ENCODE results near the gene EEIG1.
A peak's percentile ranks its signal among the peaks of the same experiment; 100 is the strongest.

Gene EEIG1

DNA sequence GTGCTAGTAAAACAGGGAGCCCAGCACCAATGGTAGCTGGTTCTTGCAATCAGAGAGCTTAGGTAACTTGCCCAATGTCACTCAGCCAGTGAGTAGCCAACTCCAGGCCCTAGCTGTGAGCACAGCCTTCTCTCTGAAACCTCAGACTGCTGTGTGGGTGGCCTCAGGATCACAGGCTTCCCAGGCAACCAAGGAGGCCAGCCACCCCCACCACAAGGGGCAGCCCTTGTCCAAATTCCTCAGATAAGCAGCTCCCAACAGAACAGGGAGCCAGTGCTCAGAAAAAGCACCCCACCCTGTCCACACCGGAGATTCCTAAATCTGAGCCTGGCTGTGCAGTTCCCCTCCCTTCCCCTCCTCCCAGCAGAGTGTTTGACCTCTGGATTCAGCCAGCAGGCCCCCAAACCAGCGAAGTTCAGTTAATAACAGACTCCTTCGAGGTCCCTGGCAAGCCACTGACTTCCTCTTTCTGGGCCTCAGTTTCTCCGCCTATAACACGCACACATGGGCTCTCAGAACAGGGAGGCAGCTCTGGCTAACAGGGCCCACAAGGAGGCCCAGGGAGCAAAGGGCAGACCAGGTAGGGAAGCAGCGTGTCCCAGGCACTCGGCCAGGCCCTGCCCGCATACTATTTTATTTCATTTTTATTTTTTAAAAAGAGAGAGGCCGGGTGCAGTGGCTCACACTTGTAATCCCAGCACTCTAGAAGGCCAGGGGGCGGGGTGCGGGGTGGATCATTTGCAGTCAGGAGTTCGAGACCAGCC lies 2.7 kb downstream of the EEIG1 start:
- ChIA-PET CTCF (interaction anchor here (0.7 to 10.0 kb wide), 6 partner anchors 23 to 139 kb away, joined by 3 to 94 read pairs (median 10); no protein-coding TSS in a partner anchor), POLR2A (interaction anchor here (1.4 kb wide), 2 partner anchors 23 to 89 kb away, joined by 4 to 5 read pairs; partner anchors contain the start of genes NAIF1 and SLC25A25)
- H3K4me3 ChIP-seq (ENCODE audit: low read depth, low read length): no peak overlapping the region
- peaks cover 0 to 3% of the 10 kb centered on the region in 2 experiments; a peak in 1 of 3 replicates for H3K36me3 ChIP-seq (ENCODE audit: control insufficient read depth in 2 of 2, insufficient read depth in 1 of 2, low read length in 2 of 2)
- H3K4me1 ChIP-seq (ENCODE audit: control insufficient read depth, insufficient read depth, low read length): peaks cover 6% of the 10 kb centered on the region; the same call in 1 of the 2 replicates
- TF ChIP-seq, protein P1, sequence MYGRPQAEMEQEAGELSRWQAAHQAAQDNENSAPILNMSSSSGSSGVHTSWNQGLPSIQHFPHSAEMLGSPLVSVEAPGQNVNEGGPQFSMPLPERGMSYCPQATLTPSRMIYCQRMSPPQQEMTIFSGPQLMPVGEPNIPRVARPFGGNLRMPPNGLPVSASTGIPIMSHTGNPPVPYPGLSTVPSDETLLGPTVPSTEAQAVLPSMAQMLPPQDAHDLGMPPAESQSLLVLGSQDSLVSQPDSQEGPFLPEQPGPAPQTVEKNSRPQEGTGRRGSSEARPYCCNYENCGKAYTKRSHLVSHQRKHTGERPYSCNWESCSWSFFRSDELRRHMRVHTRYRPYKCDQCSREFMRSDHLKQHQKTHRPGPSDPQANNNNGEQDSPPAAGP (tag by site-specific recombination; IDR thresholded peaks at IDR 0.05): no peak
- TF ChIP-seq, protein P2, sequence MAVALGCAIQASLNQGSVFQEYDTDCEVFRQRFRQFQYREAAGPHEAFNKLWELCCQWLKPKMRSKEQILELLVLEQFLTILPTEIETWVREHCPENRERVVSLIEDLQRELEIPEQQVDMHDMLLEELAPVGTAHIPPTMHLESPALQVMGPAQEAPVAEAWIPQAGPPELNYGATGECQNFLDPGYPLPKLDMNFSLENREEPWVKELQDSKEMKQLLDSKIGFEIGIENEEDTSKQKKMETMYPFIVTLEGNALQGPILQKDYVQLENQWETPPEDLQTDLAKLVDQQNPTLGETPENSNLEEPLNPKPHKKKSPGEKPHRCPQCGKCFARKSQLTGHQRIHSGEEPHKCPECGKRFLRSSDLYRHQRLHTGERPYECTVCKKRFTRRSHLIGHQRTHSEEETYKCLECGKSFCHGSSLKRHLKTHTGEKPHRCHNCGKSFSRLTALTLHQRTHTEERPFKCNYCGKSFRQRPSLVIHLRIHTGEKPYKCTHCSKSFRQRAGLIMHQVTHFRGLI (tag by site-specific recombination; IDR thresholded peaks at IDR 0.05): no peak
- TF ChIP-seq ZFHX2 (tag by site-specific recombination; conservative IDR thresholded peaks at IDR 0.05): peak; percentile 67
- TF ChIP-seq, protein P3, sequence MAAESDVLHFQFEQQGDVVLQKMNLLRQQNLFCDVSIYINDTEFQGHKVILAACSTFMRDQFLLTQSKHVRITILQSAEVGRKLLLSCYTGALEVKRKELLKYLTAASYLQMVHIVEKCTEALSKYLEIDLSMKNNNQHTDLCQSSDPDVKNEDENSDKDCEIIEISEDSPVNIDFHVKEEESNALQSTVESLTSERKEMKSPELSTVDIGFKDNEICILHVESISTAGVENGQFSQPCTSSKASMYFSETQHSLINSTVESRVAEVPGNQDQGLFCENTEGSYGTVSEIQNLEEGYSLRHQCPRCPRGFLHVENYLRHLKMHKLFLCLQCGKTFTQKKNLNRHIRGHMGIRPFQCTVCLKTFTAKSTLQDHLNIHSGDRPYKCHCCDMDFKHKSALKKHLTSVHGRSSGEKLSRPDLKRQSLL (tag by site-specific recombination; IDR thresholded peaks at IDR 0.05): no peak
- TF ChIP-seq GLIS2 (tag by site-specific recombination; IDR thresholded peaks at IDR 0.05): 0 out of 2 replicates have a peak, but pooled peaks have one; percentile 28
- TF ChIP-seq ZNF341 (tag by site-specific recombination; IDR thresholded peaks at IDR 0.05; ENCODE audit: low read depth): peak; percentile 67
- TF ChIP-seq ZNF585B (tag by site-specific recombination; IDR thresholded peaks at IDR 0.05): no peak
- TF ChIP-seq ZNF621 (tag by site-specific recombination; IDR thresholded peaks at IDR 0.05): no peak
- TF ChIP-seq BCL11B (tag by site-specific recombination; IDR thresholded peaks at IDR 0.05; ENCODE audit: low read depth): no peak
- 0 out of 2 replicates have a peak, but pooled peaks have one; percentile 47 for TF ChIP-seq ZNF768 (tag by site-specific recombination; IDR thresholded peaks at IDR 0.05)
- TF ChIP-seq HIC1 (tag by site-specific recombination; IDR thresholded peaks at IDR 0.05): no peak
- no peak for TF ChIP-seq ZNF664 (tag by site-specific recombination; IDR thresholded peaks at IDR 0.05)
- no peak for TF ChIP-seq KLF7 (tag by site-specific recombination; IDR thresholded peaks at IDR 0.05; ENCODE audit: borderline replicate concordance)
- TF ChIP-seq GLIS1 (tag by site-specific recombination; IDR thresholded peaks at IDR 0.05): peak; percentile 74; the same call in 1 of the 2 replicates
- TF ChIP-seq, protein P4, sequence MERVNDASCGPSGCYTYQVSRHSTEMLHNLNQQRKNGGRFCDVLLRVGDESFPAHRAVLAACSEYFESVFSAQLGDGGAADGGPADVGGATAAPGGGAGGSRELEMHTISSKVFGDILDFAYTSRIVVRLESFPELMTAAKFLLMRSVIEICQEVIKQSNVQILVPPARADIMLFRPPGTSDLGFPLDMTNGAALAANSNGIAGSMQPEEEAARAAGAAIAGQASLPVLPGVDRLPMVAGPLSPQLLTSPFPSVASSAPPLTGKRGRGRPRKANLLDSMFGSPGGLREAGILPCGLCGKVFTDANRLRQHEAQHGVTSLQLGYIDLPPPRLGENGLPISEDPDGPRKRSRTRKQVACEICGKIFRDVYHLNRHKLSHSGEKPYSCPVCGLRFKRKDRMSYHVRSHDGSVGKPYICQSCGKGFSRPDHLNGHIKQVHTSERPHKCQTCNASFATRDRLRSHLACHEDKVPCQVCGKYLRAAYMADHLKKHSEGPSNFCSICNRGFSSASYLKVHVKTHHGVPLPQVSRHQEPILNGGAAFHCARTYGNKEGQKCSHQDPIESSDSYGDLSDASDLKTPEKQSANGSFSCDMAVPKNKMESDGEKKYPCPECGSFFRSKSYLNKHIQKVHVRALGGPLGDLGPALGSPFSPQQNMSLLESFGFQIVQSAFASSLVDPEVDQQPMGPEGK (tag by site-specific recombination; IDR thresholded peaks at IDR 0.05): 0 out of 2 replicates have a peak, but pooled peaks have one; percentile 33
- no peak for TF ChIP-seq HOXA7 (CRISPR knock-in tag; IDR thresholded peaks at IDR 0.05; ENCODE audit: borderline replicate concordance)
- no peak for TF ChIP-seq ZNF121 (tag by site-specific recombination; IDR thresholded peaks at IDR 0.05)
- TF ChIP-seq ZNF311 (tag by site-specific recombination; IDR thresholded peaks at IDR 0.05; ENCODE audit: borderline replicate concordance): no peak
- TF ChIP-seq ZNF785 (tag by site-specific recombination; IDR thresholded peaks at IDR 0.05): no peak
- TF ChIP-seq OSR2 (tag by site-specific recombination; IDR thresholded peaks at IDR 0.05): no peak
- no peak for TF ChIP-seq HOXD13 (CRISPR knock-in tag; IDR thresholded peaks at IDR 0.05; ENCODE audit: borderline replicate concordance)
- TF ChIP-seq SETDB1 (IDR thresholded peaks at IDR 0.05; ENCODE audit: insufficient read length, low read length): no peak
- TF ChIP-seq SP7 (tag by site-specific recombination; IDR thresholded peaks at IDR 0.05): no peak
- TF ChIP-seq ZNF214 (tag by site-specific recombination; IDR thresholded peaks at IDR 0.05; ENCODE audit: borderline replicate concordance): no peak
- TF ChIP-seq ZNF830 (tag by site-specific recombination; IDR thresholded peaks at IDR 0.05; ENCODE audit: low read depth): no peak
- TF ChIP-seq PRDM6 (tag by site-specific recombination; IDR thresholded peaks at IDR 0.05): no peak
- no peaks in the 10 kb centered on the region for H3K9me3 ChIP-seq (ENCODE audit: control insufficient read depth, insufficient read depth, low read depth, low read length)
- no peak overlapping the region for H3K27ac ChIP-seq (ENCODE audit: extremely low read depth, low read depth, low read length)

All from HEK293 (cell line).